Activated CD8-positive, alpha-beta memory T cell treated with anti-CD3 and anti-CD28 coated beads for 24 hours (primary cell): Measurements from ENCODE around the gene PBX4.

Experiments used
- DNase-seq: peaks from one replicate; pipeline ENCODE4 v3.0.0-alpha.2; 2020

Gene PBX4

GRCh38 chr19:19537075-19538048, 81.1 kb downstream of the PBX4 start:
- no peak for DNase-seq

- no peak for DNase-seq
Observed at GRCh38 chr19:19535311-19536191, 82.9 kb downstream of the PBX4 start.

- no peak for DNase-seq
Observed at GRCh38 chr19:19534556-19535265, 83.8 kb downstream of the PBX4 start.

- no peak for DNase-seq
Observed at GRCh38 chr19:19533841-19534240, 84.6 kb downstream of the PBX4 start.

- no peak for DNase-seq
Observed at GRCh38 chr19:19532806-19533701, 85.4 kb downstream of the PBX4 start.

- peak; percentile 96 for DNase-seq
Observed at GRCh38 chr19:19531951-19532805, 86.3 kb downstream of the PBX4 start.

- DNase-seq, result no peak
Observed at GRCh38 chr19:19530889-19531288, 87.6 kb downstream of the PBX4 start.

GRCh38 chr19:19530423-19530804, 88.1 kb downstream of the PBX4 start:
- no peak for DNase-seq

- no peak for DNase-seq
Observed at GRCh38 chr19:19529783-19530422, 88.6 kb downstream of the PBX4 start.

GRCh38 chr19:19528721-19529490, 89.6 kb downstream of the PBX4 start, which contains the start of gene YJEFN3:
YJEFN3 (plus strand) TSS chr19:19528911; CDS start chr19:19528933, 22 bp downstream.
- DNase-seq, result no peak

- no peak for DNase-seq
Observed at GRCh38 chr19:19527674-19528625, 90.5 kb downstream of the PBX4 start.

- DNase-seq, result no peak
Observed at GRCh38 chr19:19527371-19527656, 91.2 kb downstream of the PBX4 start.

GRCh38 chr19:19526581-19527370, 91.7 kb downstream of the PBX4 start:
- no peak for DNase-seq

GRCh38 chr19:19525611-19526380, 92.7 kb downstream of the PBX4 start:
- DNase-seq, result no peak

GRCh38 chr19:19524053-19524452, 94.4 kb downstream of the PBX4 start:
- no peak for DNase-seq

GRCh38 chr19:19523177-19523576, 95.3 kb downstream of the PBX4 start:
- DNase-seq, result no peak

GRCh38 chr19:19520989-19521388, 97.5 kb downstream of the PBX4 start:
- no peak for DNase-seq
